K562 (cell line): Measurements from ENCODE around the gene SCN4A.

ENCODE experiments used
- ATF1 ChIP-seq, 2 experiments: fragments of 450-650 bp in 1 of 2; IDR thresholded peaks; 2 replicates each; pipeline ENCODE4 v1.6.1; 2016; ENCODE audit warnings: missing compliant biosample characterization in 1 of 2, missing genetic modification characterization in 1 of 2
- CEBPB ChIP-seq: fragments of 450-650 bp; IDR thresholded peaks from 2 replicates; pipeline ENCODE4 v1.6.1; 2016; ENCODE audit warnings: missing genetic modification characterization, missing compliant biosample characterization
- CTCF ChIP-seq, 3 experiments: IDR thresholded peaks in 2 of 3; conservative IDR thresholded peaks in 1 of 3; 2 replicates each; pipeline ENCODE4 v1.5.1; 2011 to 2012; ENCODE audit warnings: low read length in 3 of 3, mild to moderate bottlenecking in 3 of 3, control low read depth in 2 of 3, improper control_type of control experiment in 1 of 3, inconsistent platforms in 1 of 3, low read depth in 1 of 3, mixed read lengths in 1 of 3, moderate library complexity in 1 of 3; ENCODE audit not compliant: insufficient read depth in 2 of 3
- E2F6 ChIP-seq, 2 experiments: IDR thresholded peaks; 2 replicates each; pipeline ENCODE4 v1.6.1; 2011; ENCODE audit warnings: borderline replicate concordance in 1 of 2, control low read depth in 1 of 2, low read depth in 1 of 2, low read length in 1 of 2, mild to moderate bottlenecking in 1 of 2, mixed read lengths in 1 of 2, moderate library complexity in 1 of 2; ENCODE audit not compliant: insufficient read depth in 1 of 2, insufficient read length in 1 of 2, poor library complexity in 1 of 2, severe bottlenecking in 1 of 2; ENCODE audit errors: extremely low read depth in 1 of 2
- EZH2 ChIP-seq: IDR thresholded peaks from 2 replicates; pipeline ENCODE4 v1.6.1; 2012; ENCODE audit warnings: low read depth, mild to moderate bottlenecking, inconsistent platforms, low read length, borderline replicate concordance
- GATAD2A ChIP-seq: fragments of 450-650 bp; IDR thresholded peaks from 2 replicates; pipeline ENCODE4 v1.6.1; 2017
- MTA3 ChIP-seq: fragments of 450-650 bp; formaldehyde crosslinking; IDR thresholded peaks from 2 replicates; pipeline ENCODE4 v1.6.1; 2017; ENCODE audit warnings: mild to moderate bottlenecking, borderline replicate concordance
- SMAD4 ChIP-seq: fragments of 250-450 bp; sonication (Bioruptor Pico); conservative IDR thresholded peaks from 2 replicates; pipeline ENCODE4 v1.8.0; 2021; ENCODE audit warnings: inconsistent platforms, mild to moderate bottlenecking, moderate library complexity
- THRA ChIP-seq: fragments of 450-650 bp; IDR thresholded peaks from 2 replicates; pipeline ENCODE4 v1.6.1; 2017; ENCODE audit warnings: mild to moderate bottlenecking, moderate library complexity
- ZBTB26 ChIP-seq: fragments of 450-650 bp; formaldehyde crosslinking; IDR thresholded peaks from 2 replicates; pipeline ENCODE4 v1.4.0; 2022; ENCODE audit warnings: missing genetic modification characterization
- ZNF12 ChIP-seq: sonication (generic); formaldehyde crosslinking; IDR thresholded peaks from 2 replicates; pipeline ENCODE4 v1.4.0; 2020; ENCODE audit warnings: mild to moderate bottlenecking, missing genetic modification reagents
- ZNF639 ChIP-seq, 2 experiments: fragments of 200-800 bp in 1 of 2; sonication (Bioruptor generic) in 1 of 2; sonication (generic) in 1 of 2; formaldehyde crosslinking in 1 of 2; IDR thresholded peaks in 1 of 2; conservative IDR thresholded peaks in 1 of 2; 2 replicates each; pipeline versions ENCODE4 v1.5.0 to v1.6.1; 2016 to 2020; ENCODE audit warnings: missing compliant biosample characterization in 1 of 2, missing genetic modification characterization in 1 of 2, missing genetic modification reagents in 1 of 2

- no peak for TF ChIP-seq CEBPB
- no peak for TF ChIP-seq THRA
- TF ChIP-seq SMAD4 (CRISPR knock-in tag): no peak
- no peak for TF ChIP-seq CTCF (IDR thresholded peaks at IDR 0.05 in 2 of 3, conservative IDR thresholded peaks at IDR 0.05 in 1 of 3; ENCODE audit: insufficient read depth in 2 of 3, low read depth in 1 of 3, low read length in 3 of 3)
- no peak for TF ChIP-seq EZH2
- TF ChIP-seq MTA3: no peak
- TF ChIP-seq E2F6 (IDR thresholded peaks at IDR 0.05; ENCODE audit: borderline replicate concordance in 1 of 2, extremely low read depth in 1 of 2, insufficient read depth in 1 of 2, insufficient read length in 1 of 2, low read depth in 1 of 2, low read length in 1 of 2, poor library complexity in 1 of 2, severe bottlenecking in 1 of 2): no peak
- no peak for TF ChIP-seq GATAD2A
- TF ChIP-seq ATF1 (CRISPR knock-in tag; IDR thresholded peaks at IDR 0.05): no peak
- TF ChIP-seq ATF1 (tag; IDR thresholded peaks at IDR 0.05): no peak
- TF ChIP-seq ZNF639 (CRISPR knock-in tag; conservative IDR thresholded peaks at IDR 0.05 in 1 of 2, IDR thresholded peaks at IDR 0.05 in 1 of 2): no peak
- no peak for TF ChIP-seq ZNF12
- TF ChIP-seq ZBTB26 (CRISPR knock-in tag): no peak
Measured at GRCh38 chr17:64002658-64003525, 30.2 kb upstream of the SCN4A start.
